Measurements from ENCODE around the gene NPR3.

NPR3 gene

DNA sequence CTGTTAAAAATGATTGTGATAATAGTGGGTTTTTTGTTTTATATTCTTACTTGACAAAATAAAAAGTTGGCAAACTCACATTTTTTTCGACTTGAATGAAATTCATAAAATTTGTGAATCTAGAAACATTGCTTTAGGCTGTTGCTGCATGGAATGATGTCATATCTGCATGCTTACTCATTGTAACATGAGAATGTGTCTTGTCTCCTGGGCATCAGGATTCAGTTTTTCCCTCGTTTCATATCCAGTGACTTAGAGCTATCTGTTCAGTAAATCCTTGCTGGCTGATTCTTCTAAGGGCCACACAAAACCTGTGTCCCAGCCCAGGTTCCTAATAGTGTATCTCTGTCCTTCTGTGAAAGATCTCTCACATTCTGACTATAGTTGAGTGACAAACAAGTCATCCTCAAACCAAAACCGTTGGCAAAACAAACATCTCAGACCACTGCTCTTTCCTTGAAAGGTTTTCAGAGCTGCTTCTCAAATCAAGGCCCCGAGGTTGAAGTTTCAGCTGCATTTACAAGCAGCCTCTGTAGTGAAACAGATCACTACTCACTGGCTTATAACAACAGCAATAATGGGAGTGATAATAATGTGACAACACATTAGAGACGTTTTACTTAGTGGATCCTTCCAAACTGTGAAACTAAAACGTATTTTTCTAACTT is 95.0 kb downstream of the NPR3 start:
- H3K4me3 ChIP-seq (ENCODE audit: low read depth, low read length), result no peak overlapping the region
- H3K79me2 ChIP-seq, result no peaks in the 10 kb centered on the region
- no peaks in the 10 kb centered on the region for H3K4me1 ChIP-seq
- no peak overlapping the region for H3K27ac ChIP-seq
- no peaks in the 10 kb centered on the region for H3K36me3 ChIP-seq (ENCODE audit: control insufficient read depth, insufficient read depth, low read length)
- TF ChIP-seq, protein P1, sequence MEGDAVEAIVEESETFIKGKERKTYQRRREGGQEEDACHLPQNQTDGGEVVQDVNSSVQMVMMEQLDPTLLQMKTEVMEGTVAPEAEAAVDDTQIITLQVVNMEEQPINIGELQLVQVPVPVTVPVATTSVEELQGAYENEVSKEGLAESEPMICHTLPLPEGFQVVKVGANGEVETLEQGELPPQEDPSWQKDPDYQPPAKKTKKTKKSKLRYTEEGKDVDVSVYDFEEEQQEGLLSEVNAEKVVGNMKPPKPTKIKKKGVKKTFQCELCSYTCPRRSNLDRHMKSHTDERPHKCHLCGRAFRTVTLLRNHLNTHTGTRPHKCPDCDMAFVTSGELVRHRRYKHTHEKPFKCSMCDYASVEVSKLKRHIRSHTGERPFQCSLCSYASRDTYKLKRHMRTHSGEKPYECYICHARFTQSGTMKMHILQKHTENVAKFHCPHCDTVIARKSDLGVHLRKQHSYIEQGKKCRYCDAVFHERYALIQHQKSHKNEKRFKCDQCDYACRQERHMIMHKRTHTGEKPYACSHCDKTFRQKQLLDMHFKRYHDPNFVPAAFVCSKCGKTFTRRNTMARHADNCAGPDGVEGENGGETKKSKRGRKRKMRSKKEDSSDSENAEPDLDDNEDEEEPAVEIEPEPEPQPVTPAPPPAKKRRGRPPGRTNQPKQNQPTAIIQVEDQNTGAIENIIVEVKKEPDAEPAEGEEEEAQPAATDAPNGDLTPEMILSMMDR (IDR thresholded peaks at IDR 0.05), result no peak
- no peaks in the 10 kb centered on the region for H3K9me3 ChIP-seq (ENCODE audit: control insufficient read depth, low read length)
- H3K9ac ChIP-seq, result no peak overlapping the region
- no peak overlapping the region for H2AFZ ChIP-seq
- no peaks in the 10 kb centered on the region for H3K27me3 ChIP-seq (ENCODE audit: control insufficient read depth, insufficient read depth, low read length)
- no peak overlapping the region for H3K4me2 ChIP-seq (ENCODE audit: low read length)

DNA sequence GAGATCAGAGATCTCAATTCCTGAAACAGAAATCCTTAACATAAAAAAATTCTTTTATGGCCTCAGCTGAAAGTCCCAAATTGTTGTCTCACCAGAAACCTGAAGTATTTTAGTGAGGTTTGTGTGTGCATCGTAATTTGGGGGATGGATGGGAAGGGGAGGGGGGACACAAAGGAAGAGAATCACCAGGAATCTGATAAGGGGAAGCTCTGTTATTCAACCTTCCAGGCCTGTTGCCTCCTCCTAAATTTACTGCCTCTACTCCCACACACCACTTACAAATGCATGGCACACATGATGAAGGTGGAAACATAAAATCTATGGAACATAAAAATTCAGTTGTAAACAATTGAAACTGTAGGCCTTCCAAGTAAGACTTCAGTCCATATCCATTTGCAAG is 97.7 kb downstream of the NPR3 start:
- Histone ChIP-seq H3K4me3 (ENCODE audit: low read depth, low read length) (no peak overlapping the region), H3K27me3 (ENCODE audit: control insufficient read depth, insufficient read depth, low read length) (no peaks in the 10 kb centered on the region), H3K27ac (no peak overlapping the region), H3K36me3 (ENCODE audit: control insufficient read depth, insufficient read depth, low read length) (no peaks in the 10 kb centered on the region), H3K79me2 (no peaks in the 10 kb centered on the region), H3K9ac (no peak overlapping the region), H3K4me1 (no peaks in the 10 kb centered on the region), H3K4me2 (ENCODE audit: low read length) (no peak overlapping the region), H2AFZ (no peak overlapping the region), H3K9me3 (ENCODE audit: control insufficient read depth, low read length) (no peaks in the 10 kb centered on the region)
- TF ChIP-seq, protein P1 (IDR thresholded peaks at IDR 0.05), result no peak

DNA sequence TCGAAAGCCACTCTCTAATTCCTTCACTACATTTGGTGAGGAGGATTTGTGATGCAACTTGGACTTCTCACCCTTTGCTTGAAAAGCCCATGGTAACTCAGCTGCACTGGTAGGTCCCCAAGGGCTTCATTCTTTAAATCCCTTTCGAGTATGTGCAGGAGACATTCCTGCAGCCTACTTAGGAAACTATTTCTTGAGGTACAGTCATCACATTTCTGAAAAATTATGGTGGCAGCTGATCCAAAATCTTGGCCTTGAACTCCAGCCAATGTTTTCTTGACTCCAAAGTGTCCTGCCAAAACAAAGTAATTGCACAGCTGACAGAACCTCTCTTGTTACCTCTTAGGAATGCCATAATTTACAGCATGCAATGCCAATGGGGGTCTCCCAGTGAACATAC is 99.7 kb downstream of the NPR3 start:
- Histone ChIP-seq H3K79me2 (no peaks in the 10 kb centered on the region), H3K4me2 (ENCODE audit: low read length) (no peak overlapping the region), H3K36me3 (ENCODE audit: control insufficient read depth, insufficient read depth, low read length) (no peaks in the 10 kb centered on the region), H3K9ac (no peak overlapping the region), H3K27me3 (ENCODE audit: control insufficient read depth, insufficient read depth, low read length) (no peaks in the 10 kb centered on the region), H3K4me1 (no peaks in the 10 kb centered on the region), H2AFZ (no peak overlapping the region), H3K27ac (no peak overlapping the region), H3K9me3 (ENCODE audit: control insufficient read depth, low read length) (no peaks in the 10 kb centered on the region), H3K4me3 (ENCODE audit: low read depth, low read length) (no peak overlapping the region)
- TF ChIP-seq, protein P1 (IDR thresholded peaks at IDR 0.05), result no peak

DNA sequence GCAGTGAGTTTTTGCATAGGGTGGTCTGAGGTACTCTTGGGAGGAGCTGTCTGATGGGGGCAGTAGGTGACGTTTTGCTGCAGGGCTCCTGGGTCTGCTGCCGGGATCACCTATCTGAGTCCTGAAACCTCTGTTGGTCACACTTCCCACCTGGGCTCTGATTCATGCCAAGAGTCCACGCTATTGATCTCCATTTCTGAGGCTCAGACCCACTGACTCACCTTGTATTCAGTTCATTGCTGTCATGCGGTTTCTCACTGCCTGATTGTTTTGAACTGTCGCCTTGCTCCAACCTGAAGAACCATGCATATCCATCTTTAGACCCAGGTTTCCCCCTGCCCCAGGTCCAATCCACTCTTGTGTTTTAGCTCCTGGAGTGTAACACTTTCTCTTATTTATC is 101.3 kb downstream of the NPR3 start:
- Histone ChIP-seq H3K4me1 (no peaks in the 10 kb centered on the region), H3K4me3 (ENCODE audit: low read depth, low read length) (no peak overlapping the region), H3K36me3 (ENCODE audit: control insufficient read depth, insufficient read depth, low read length) (no peaks in the 10 kb centered on the region), H3K27me3 (ENCODE audit: control insufficient read depth, insufficient read depth, low read length) (no peaks in the 10 kb centered on the region), H3K9me3 (ENCODE audit: control insufficient read depth, low read length) (no peaks in the 10 kb centered on the region), H3K9ac (no peak overlapping the region), H3K4me2 (ENCODE audit: low read length) (no peak overlapping the region), H3K27ac (no peak overlapping the region), H3K79me2 (no peaks in the 10 kb centered on the region), H2AFZ (no peak overlapping the region)
- TF ChIP-seq, protein P1 (IDR thresholded peaks at IDR 0.05), result no peak

DNA sequence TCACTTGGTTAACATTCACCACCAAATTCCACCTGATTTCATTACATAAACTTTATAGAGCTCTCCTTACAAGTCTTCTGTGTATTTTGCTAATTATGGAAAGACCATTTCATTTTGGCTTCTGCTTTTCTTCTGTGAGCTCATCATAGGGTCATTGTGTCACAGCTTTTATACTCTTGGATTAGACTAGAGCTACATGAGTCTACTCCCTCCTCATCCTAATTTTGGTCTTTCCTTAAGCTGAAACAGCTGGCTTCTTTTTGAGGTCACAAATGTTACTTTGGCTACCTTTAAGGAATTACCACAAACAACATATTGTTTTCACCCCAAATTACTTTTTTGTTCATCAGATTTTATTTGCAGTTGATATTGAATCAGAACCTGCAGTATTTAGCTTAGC is 103.0 kb downstream of the NPR3 start:
- no peak overlapping the region for H3K4me3 ChIP-seq (ENCODE audit: low read depth, low read length)
- no peak overlapping the region for H3K9ac ChIP-seq
- no peak overlapping the region for H2AFZ ChIP-seq
- TF ChIP-seq, protein P1 (IDR thresholded peaks at IDR 0.05), result no peak
- H3K27me3 ChIP-seq (ENCODE audit: control insufficient read depth, insufficient read depth, low read length), result no peaks in the 10 kb centered on the region
- no peak overlapping the region for H3K27ac ChIP-seq
- H3K4me1 ChIP-seq, result no peaks in the 10 kb centered on the region
- no peaks in the 10 kb centered on the region for H3K9me3 ChIP-seq (ENCODE audit: control insufficient read depth, low read length)
- H3K36me3 ChIP-seq (ENCODE audit: control insufficient read depth, insufficient read depth, low read length), result no peaks in the 10 kb centered on the region
- no peak overlapping the region for H3K4me2 ChIP-seq (ENCODE audit: low read length)
- no peaks in the 10 kb centered on the region for H3K79me2 ChIP-seq
